DMS114 treated with DMSO at 0.1 percent for 48 hours (cell line): ENCODE data around the gene RNF126.
"Not testable (repeated sequence)": the region's sequence is repeated elsewhere in the genome, so short reads cannot be mapped to it uniquely, and the experiment has no call there.

Experiments used
- DNase-seq: peaks from one replicate; lab custom pipeline; 2025; ENCODE audit not compliant: unreplicated experiment; lab: John Stamatoyannopoulos, UW

Gene RNF126

GRCh38 chr19:615619-616018, 47.4 kb downstream of the RNF126 start:
- no peak for DNase-seq

GRCh38 chr19:613732-614567, 49.1 kb downstream of the RNF126 start:
- no peak for DNase-seq

- DNase-seq, result no peak
Measured at GRCh38 chr19:612941-613340, 50.1 kb downstream of the RNF126 start.

- no peak for DNase-seq
Measured at GRCh38 chr19:611481-611868, 51.5 kb downstream of the RNF126 start.

GRCh38 chr19:610801-611480, 52.1 kb downstream of the RNF126 start:
- DNase-seq, result no peak

- DNase-seq, result no peak
Measured at GRCh38 chr19:610071-610800, 52.8 kb downstream of the RNF126 start.

GRCh38 chr19:609004-609346, 54.0 kb downstream of the RNF126 start:
- no peak for DNase-seq

- no peak for DNase-seq
Measured at GRCh38 chr19:608155-609003, 54.6 kb downstream of the RNF126 start.

- DNase-seq, result no peak
Measured at GRCh38 chr19:607301-608154, 55.5 kb downstream of the RNF126 start.

- not testable (repeated sequence) for DNase-seq
Measured at GRCh38 chr19:605061-605971, 57.7 kb downstream of the RNF126 start.

GRCh38 chr19:604355-604754, 58.7 kb downstream of the RNF126 start:
- DNase-seq, result no peak

GRCh38 chr19:603779-604178, 59.2 kb downstream of the RNF126 start:
- DNase-seq, result not testable (repeated sequence)

GRCh38 chr19:603302-603639, 59.7 kb downstream of the RNF126 start:
- DNase-seq, result not testable (repeated sequence)

- no peak for DNase-seq
Measured at GRCh38 chr19:602391-603301, 60.4 kb downstream of the RNF126 start.

GRCh38 chr19:601790-602189, 61.2 kb downstream of the RNF126 start:
- no peak for DNase-seq

GRCh38 chr19:601310-601709, 61.7 kb downstream of the RNF126 start:
- DNase-seq, result no peak
